Adrenal gland (tissue), 5 donors: ENCODE data around the gene TUBB2B.

Source experiments
- POLR2A ChIP-seq, 2 donors: fragments of 450-650 bp; IDR thresholded peaks; one replicate each; pipeline ENCODE4 v1.6.1; 2017; ENCODE audit warnings: antibody characterized with exemption in 2 of 2, mild to moderate bottlenecking in 2 of 2, moderate library complexity in 1 of 2
- TF ChIP-seq, protein P1 (sequence below), 6 experiments: fragments of 450-650 bp in 4 of 6; fragments of 200-600 bp in 2 of 6; sonication (generic) in 1 of 6; IDR thresholded peaks; 1 replicate in 5 of 6; 2 replicates in 1 of 6; pipeline versions ENCODE4 v1.5.1 to v1.8.0; 2016 to 2021; ENCODE audit warnings: antibody characterized with exemption in 6 of 6, mild to moderate bottlenecking in 2 of 6, moderate library complexity in 1 of 6
- donor health status: DM: no; HTN: no; CAD: no.

DNA sequence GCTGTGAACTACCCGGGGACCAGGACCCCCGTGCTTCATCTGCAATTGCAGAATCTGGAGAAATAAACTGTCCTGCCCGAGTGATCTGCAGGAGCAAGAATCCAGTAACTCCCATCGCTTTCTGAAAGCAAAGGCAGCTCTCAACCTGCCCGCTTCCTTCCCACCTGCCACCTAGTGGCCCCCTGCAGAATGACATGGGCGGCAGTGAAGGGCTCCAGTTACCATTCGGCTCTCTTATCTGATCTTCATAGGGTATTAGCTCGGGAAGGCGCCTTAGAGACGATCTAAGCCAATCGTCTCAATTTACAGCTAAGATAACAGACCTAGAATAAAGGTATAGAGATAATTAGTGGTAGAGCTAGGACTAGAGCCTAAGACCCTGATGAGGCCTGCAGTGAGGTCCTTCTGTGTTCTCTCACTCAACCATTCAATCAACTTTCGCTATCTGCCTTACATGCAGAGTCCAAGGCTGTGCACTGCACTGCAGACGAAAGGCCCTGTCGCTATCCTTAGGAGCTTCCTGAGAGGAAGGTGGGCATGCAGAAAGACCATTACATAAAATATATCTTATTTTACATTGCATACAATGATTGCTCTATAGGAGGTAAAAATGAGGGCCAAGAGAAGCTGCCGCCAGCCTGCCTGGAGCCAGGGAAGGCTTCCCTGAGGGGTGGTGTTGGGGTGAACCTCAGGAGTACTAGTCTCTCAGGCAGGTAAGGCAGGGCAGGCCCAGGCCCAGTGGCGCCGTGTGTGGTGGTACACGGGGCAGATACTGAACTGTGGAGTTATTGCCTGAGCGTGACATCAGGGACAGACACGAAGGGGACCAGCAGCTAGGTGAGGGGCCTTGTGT, 24.2 kb upstream of the TUBB2B start:
- no peak for TF ChIP-seq POLR2A (IDR thresholded peaks at IDR 0.05)
- TF ChIP-seq, protein P1, sequence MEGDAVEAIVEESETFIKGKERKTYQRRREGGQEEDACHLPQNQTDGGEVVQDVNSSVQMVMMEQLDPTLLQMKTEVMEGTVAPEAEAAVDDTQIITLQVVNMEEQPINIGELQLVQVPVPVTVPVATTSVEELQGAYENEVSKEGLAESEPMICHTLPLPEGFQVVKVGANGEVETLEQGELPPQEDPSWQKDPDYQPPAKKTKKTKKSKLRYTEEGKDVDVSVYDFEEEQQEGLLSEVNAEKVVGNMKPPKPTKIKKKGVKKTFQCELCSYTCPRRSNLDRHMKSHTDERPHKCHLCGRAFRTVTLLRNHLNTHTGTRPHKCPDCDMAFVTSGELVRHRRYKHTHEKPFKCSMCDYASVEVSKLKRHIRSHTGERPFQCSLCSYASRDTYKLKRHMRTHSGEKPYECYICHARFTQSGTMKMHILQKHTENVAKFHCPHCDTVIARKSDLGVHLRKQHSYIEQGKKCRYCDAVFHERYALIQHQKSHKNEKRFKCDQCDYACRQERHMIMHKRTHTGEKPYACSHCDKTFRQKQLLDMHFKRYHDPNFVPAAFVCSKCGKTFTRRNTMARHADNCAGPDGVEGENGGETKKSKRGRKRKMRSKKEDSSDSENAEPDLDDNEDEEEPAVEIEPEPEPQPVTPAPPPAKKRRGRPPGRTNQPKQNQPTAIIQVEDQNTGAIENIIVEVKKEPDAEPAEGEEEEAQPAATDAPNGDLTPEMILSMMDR (IDR thresholded peaks at IDR 0.05) = peak; percentile 93 to 97 (median 95)
